Fibroblast of mammary gland (primary cell): Measurements from ENCODE around the gene SHB.

Experiments used
- DNase-seq: peaks from one replicate; pipeline ENCODE4 v3.0.0-alpha.2; 2010; ENCODE audit warnings: low read depth
- H3K4me3 ChIP-seq: 2 replicates; pipeline ENCODE4 v1.5.1; 2011; ENCODE audit warnings: low read depth, mild to moderate bottlenecking, low read length, moderate library complexity; ENCODE audit not compliant: control insufficient read depth
- TF ChIP-seq, protein P1 (sequence below): conservative IDR thresholded peaks from 2 replicates; pipeline ENCODE4 v1.5.1; 2011; ENCODE audit warnings: low read depth, low read length, inconsistent platforms; ENCODE audit not compliant: control insufficient read depth, insufficient read depth

The SHB gene

DNA sequence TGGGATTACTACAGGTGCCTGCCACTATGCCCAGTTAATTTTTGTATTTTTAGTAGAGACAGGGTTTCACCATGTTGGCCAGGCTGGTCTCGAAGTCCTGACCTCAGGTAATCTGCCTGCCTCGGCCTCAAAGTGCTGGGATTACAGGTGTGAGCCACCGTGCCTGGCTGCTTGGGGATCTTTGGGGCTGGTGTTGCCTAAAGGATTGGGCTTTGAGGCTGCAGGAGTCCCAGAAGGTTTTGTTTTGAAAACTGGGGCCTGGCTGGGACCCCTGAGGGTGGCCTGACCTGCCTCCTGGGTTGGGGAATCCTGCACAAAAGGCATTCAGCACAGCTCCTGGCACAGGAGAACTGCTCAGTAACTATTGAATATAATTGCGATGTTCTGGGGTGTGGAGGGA, 25.1 kb upstream of the SHB start:
- H3K4me3 ChIP-seq, result no peak overlapping the region
- TF ChIP-seq, protein P1, sequence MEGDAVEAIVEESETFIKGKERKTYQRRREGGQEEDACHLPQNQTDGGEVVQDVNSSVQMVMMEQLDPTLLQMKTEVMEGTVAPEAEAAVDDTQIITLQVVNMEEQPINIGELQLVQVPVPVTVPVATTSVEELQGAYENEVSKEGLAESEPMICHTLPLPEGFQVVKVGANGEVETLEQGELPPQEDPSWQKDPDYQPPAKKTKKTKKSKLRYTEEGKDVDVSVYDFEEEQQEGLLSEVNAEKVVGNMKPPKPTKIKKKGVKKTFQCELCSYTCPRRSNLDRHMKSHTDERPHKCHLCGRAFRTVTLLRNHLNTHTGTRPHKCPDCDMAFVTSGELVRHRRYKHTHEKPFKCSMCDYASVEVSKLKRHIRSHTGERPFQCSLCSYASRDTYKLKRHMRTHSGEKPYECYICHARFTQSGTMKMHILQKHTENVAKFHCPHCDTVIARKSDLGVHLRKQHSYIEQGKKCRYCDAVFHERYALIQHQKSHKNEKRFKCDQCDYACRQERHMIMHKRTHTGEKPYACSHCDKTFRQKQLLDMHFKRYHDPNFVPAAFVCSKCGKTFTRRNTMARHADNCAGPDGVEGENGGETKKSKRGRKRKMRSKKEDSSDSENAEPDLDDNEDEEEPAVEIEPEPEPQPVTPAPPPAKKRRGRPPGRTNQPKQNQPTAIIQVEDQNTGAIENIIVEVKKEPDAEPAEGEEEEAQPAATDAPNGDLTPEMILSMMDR, result no peak
- DNase-seq, result no peak

DNA sequence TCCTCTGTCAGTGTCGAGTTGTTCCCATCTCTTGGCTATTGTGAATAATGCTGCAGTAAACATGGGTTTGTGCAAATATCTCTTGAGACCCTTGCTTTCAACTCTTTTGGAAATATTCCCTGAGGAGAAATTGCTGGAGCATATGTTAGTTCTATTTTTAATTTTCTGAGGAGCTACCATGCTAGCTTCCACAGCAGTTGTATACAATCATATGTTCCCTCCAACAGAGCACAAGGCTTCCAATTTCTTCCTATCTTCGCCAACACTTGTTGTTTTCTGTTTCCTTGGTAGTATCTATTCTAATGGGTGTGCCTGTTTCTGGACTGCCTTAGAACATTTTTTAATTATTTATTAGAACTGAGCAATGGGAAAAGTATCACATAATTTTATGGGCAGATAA, 23.6 kb upstream of the SHB start:
- H3K4me3 ChIP-seq, result no peak overlapping the region
- TF ChIP-seq, protein P1, result no peak
- DNase-seq, result no peak

DNA sequence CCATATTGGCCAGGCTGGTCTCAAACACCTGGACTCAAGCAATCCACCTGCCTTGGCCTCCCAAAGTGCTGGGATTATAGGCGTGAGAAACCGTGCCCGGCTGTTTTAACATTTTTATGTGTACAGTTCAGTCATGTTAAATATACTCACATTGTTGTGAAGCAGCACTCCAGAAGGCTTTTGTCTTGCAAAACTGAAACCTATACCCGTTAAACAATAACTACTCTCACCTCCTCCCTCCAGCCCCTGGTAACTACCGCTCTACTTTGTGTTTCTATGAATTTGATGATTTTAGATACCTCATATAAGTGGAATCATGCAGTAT, 23.1 kb upstream of the SHB start:
- TF ChIP-seq, protein P1, result no peak
- H3K4me3 ChIP-seq, result no peak overlapping the region
- no peak for DNase-seq

DNA sequence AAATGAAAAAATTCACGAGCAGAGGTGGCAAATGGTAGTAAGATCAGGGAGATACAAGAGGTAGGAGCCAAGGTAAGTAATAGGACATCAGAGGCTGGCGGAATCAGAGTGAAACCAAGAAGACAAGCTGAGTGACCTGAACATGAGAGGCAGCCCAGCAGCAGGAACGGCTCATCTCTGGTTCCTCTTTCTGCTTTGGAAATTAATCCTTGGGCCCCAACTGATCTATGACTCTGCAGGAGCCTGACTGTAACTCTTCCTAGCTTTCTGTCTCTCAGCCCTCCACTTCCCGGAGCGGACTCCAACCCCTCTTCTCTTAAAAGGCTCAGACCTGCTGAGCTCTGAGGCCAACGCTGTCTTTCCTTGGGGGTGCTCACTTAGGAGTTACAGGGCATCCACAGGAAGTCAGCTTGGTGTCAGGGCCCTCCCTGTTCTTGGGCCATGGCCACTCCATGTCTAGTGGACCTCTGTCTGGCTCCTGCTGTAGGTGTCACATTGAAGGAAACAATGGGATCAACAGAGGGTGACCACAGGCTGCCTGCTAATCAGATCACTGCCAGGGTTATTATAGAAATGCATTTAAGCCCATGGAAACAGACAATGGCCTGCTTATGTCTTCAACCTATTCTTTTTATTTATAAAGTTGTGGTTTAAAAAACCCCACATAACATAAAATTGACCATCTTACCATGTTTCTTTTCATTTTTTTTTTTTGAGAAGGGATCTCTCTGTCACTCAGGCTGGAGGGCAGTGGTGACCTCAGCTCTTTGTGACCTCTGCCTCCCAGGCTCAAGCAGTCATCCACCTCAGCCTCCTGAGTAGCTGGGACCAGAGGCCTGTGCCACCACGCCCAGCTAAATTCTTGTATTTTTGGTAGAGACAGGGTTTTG, 22.5 kb upstream of the SHB start:
- no peak for DNase-seq
- TF ChIP-seq, protein P1, result no peak
- no peak overlapping the region for H3K4me3 ChIP-seq

DNA sequence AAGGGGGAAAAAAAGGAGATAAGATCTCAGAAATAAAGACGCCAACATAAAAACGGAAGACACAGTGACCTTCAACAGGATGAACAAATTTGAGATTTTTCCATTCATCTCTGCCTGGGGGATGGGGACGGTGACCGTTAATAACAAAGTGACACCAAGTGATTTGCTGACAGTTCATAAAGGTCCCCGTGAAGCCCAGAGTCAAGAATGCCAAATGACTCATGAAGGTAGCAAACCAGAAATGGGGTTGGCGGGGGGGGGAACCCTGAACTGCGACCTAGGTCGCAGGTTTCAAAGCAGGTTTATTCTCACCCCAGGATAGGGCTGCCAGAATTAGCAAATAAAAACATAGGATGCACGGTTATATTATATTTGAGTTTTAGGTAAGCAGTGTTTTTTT, 21.1 kb upstream of the SHB start:
- no peak for DNase-seq
- TF ChIP-seq, protein P1, result no peak
- H3K4me3 ChIP-seq, result no peak overlapping the region

DNA sequence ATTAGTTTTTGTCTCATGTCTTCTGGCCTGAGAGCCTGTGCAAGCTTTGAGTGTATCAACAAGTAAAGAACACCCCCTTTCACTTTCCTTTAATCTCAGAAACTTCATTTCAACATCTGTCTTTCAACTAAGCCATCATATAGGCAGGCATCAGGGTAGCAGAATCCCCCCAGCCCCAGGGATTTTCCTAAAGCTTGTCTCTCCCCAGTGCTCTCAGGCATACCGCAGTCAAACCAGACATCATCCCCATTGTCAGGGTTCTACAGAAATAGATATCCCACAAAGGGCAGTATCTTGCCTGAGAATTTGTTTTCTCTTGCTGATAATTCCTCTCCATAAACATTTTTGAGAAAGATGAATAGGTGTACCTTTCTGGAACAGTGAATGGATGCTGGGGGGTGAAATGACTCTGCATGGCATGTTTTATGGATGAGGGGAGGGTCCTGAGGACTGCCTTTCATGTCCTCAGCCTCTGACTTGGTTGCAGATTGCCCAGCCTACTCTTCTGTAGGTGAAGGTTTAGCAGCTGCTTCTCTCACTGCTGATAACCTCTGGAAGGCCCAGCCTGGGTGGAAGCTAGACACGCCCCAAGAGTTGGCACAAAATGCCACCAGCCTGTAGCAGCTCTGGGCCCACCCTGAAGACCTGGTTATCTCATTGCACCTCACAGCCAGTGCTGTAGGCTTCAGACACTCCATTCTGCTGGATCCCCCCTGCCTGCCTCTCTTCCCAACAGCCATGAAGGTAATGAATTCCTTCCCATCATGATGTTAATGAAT, 20.5 kb upstream of the SHB start:
- H3K4me3 ChIP-seq, result no peak overlapping the region
- TF ChIP-seq, protein P1, result no peak
- no peak for DNase-seq
